Measurements from ENCODE around the gene RNF207. TPM values are rescaled to one million over a fixed set of nuclear protein-coding genes. Genes with fewer than 3 reads are reported as not detected.

Gene RNF207
- total RNA-seq, 1 experiment from 2014 or later, result 53.1 TPM

DNA sequence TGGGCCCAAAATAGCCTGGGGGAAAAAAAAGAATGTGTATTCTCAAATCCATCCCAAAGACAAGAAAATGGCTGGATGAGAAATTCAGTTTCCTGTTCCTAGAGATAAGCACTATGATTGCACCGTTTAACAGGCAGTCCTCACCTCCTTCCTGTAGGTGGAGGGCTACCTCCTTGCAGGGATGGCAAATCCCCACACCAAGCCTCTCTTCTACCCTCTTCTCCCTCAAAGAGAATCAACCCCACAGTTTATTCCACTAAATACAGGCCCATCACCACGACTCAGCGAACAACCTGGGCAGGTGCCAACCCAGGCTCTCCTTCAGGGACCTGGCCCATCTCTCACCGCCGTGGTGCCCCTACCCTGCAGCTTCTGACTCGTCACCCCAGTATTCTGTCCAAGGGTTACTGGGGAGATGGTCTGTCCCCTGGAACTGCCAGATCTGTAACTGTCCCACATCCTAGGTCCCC lies 22.4 kb upstream of the RNF207 start:
- Histone ChIP-seq H3F3A (ENCODE audit: insufficient read depth, low read depth) (peaks cover 45% of the 10 kb centered on the region; the same call in 1 of the 2 replicates), H3K27me3 (ENCODE audit: insufficient read depth, low read depth) (no peaks in the 10 kb centered on the region), H3K36me3 (ENCODE audit: low read depth) (no peaks in the 10 kb centered on the region), H3K4me1 (replicated peaks; ENCODE audit: insufficient read depth) (0 out of 2 replicates have a peak, but pooled peaks cover 14% of the 10 kb centered on the region), H3K9me3 (ENCODE audit: insufficient read depth, low read depth) (no peaks in the 10 kb centered on the region), H3K4me3 (no peak overlapping the region), H2AFZ (no peak overlapping the region), H3K79me2 (ENCODE audit: low read depth) (no peaks in the 10 kb centered on the region), H3K9me2 (ENCODE audit: insufficient read depth) (no peaks in the 10 kb centered on the region), H3K27ac (no peak overlapping the region), H3K4me2 (no peak overlapping the region; the same call in 1 of the 2 replicates), H4K20me1 (ENCODE audit: insufficient read depth) (peaks cover 34% of the 10 kb centered on the region)
- TF ChIP-seq CTCF (conservative IDR thresholded peaks at IDR 0.05), result 0 out of 2 replicates have a peak, but pooled peaks have one; percentile 21
- TF ChIP-seq EZH2 (IDR thresholded peaks at IDR 0.05; ENCODE audit: low read depth), result no peak
- CTCF ChIA-PET, result interaction anchor here (0.6 to 1.3 kb wide), 3 partner anchors 15 to 157 kb away, joined by 3 read pairs; no protein-coding TSS in a partner anchor
- POLR2A ChIA-PET (ENCODE audit: unreplicated experiment), result no interaction called here
- peak; percentile 33 to 48 for DNase-seq
- no TSS peak for BruUV-seq (replicated peaks)
- intact Hi-C loops (cut with micrococcal nuclease; ENCODE audit: unreplicated experiment), result loop anchor here (5.0 to 10.0 kb wide), 2 partner anchors 51 to 131 kb away; partner anchors contain the start of gene ICMT

DNA sequence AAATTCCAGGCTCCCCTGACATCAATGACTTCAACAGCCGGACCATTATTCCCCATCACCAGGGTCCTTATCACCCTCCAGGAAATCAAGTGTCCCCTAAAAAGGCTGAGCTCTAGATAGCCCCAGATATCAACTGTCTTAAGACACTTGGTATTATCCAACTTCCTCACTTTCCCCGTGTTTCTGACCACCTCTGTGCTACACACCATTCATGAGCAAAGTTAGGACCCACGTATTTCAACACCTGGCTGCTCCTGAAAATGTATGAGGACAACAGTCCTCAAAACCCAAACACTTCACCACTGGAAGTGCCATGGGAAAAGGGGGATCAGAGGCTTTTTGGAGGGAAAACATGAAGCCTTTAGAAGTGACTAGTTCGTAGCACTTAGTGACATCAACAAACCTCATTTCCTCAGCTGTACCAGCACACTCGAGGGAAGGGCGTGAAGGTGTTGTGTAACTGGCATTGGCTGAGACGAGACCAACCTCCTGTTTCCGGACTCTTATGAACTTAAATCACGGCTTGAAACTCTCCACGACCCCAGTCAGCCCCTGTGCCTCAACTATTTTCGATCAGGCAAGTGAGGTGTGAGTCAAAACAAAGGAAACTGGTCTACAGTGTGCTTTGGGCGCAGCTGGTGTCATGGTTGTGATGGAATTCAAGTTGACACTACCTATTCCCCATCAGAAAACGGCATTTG lies 21.7 kb upstream of the RNF207 start:
- POLR2A ChIA-PET (ENCODE audit: unreplicated experiment), result no interaction called here
- Histone ChIP-seq H3K79me2 (ENCODE audit: low read depth) (no peaks in the 10 kb centered on the region), H3K27me3 (ENCODE audit: insufficient read depth, low read depth) (no peaks in the 10 kb centered on the region), H3K9me2 (ENCODE audit: insufficient read depth) (no peaks in the 10 kb centered on the region), H2AFZ (no peak overlapping the region), H3K4me1 (replicated peaks; ENCODE audit: insufficient read depth) (0 out of 2 replicates have a peak, but pooled peaks cover 14% of the 10 kb centered on the region), H3K4me2 (no peak overlapping the region), H4K20me1 (ENCODE audit: insufficient read depth) (peaks cover 41% of the 10 kb centered on the region), H3K4me3 (no peak overlapping the region), H3K36me3 (ENCODE audit: low read depth) (no peaks in the 10 kb centered on the region), H3K9me3 (ENCODE audit: insufficient read depth, low read depth) (no peaks in the 10 kb centered on the region), H3K27ac (no peak overlapping the region), H3F3A (ENCODE audit: insufficient read depth, low read depth) (peaks cover 45% of the 10 kb centered on the region; the same call in 1 of the 2 replicates)
- BruUV-seq (replicated peaks), result no TSS peak
- no peak for DNase-seq
- CTCF ChIA-PET, result interaction anchor here (0.6 to 1.3 kb wide), 2 partner anchors 14 to 158 kb away, joined by 3 read pairs; no protein-coding TSS in a partner anchor
- intact Hi-C loops (cut with micrococcal nuclease; ENCODE audit: unreplicated experiment), result loop anchor here (5.0 to 10.0 kb wide), 2 partner anchors 51 to 132 kb away; partner anchors contain the start of gene ICMT
- TF ChIP-seq EZH2 (IDR thresholded peaks at IDR 0.05; ENCODE audit: low read depth) (no peak), CTCF (conservative IDR thresholded peaks at IDR 0.05) (no peak)

- no peaks in the 10 kb centered on the region for H3K9me2 ChIP-seq (ENCODE audit: insufficient read depth)
- H3F3A ChIP-seq (ENCODE audit: insufficient read depth, low read depth), result peaks cover 51% of the 10 kb centered on the region; the same call in 1 of the 2 replicates
- peaks cover 1% of the 10 kb centered on the region; the same call in 1 of the 2 replicates for H3K36me3 ChIP-seq (ENCODE audit: low read depth)
- no peaks in the 10 kb centered on the region for H3K9me3 ChIP-seq (ENCODE audit: insufficient read depth, low read depth)
- H3K79me2 ChIP-seq (ENCODE audit: low read depth), result peaks cover 3% of the 10 kb centered on the region; the same call in 1 of the 2 replicates
- no peak overlapping the region for H3K4me3 ChIP-seq
- H2AFZ ChIP-seq, result no peak overlapping the region
- POLR2A ChIA-PET (ENCODE audit: unreplicated experiment), result no interaction called here
- DNase-seq, result no peak
- intact Hi-C loops (cut with micrococcal nuclease; ENCODE audit: unreplicated experiment), result loop anchor here (10.0 kb wide), 1 partner anchor 50 kb away; the partner anchor contains the start of gene ICMT
- no peaks in the 10 kb centered on the region for H3K27me3 ChIP-seq (ENCODE audit: insufficient read depth, low read depth)
- no peak for TF ChIP-seq EZH2 (IDR thresholded peaks at IDR 0.05; ENCODE audit: low read depth)
- TF ChIP-seq CTCF (conservative IDR thresholded peaks at IDR 0.05), result no peak
- CTCF ChIA-PET, result no interaction called here
- H3K27ac ChIP-seq, result no peak overlapping the region
- no peak overlapping the region for H3K4me2 ChIP-seq
- peaks cover 50% of the 10 kb centered on the region for H4K20me1 ChIP-seq (ENCODE audit: insufficient read depth)
- no TSS peak for BruUV-seq (replicated peaks)
- H3K4me1 ChIP-seq (replicated peaks; ENCODE audit: insufficient read depth), result 0 out of 2 replicates have a peak, but pooled peaks cover 14% of the 10 kb centered on the region
Measured at GRCh38 chr1:6185151-6185550, 20.8 kb upstream of the RNF207 start.

Measured in PC-9 (cell line).